Tibial nerve (tissue), 4 donors: ENCODE data around the gene KLK14.

Source experiments
- CTCF ChIP-seq, 5 experiments: fragments of 200-600 bp in 3 of 5; fragments of 450-650 bp in 2 of 5; sonication (generic) in 3 of 5; IDR thresholded peaks; one replicate each; pipeline ENCODE4 v1.5.1; 2016 to 2019; ENCODE audit warnings: antibody characterized with exemption in 5 of 5, mild to moderate bottlenecking in 3 of 5, moderate library complexity in 2 of 5
- EP300 ChIP-seq, 2 donors: sonication (generic); formaldehyde crosslinking; IDR thresholded peaks; one replicate each; pipeline ENCODE4 v1.6.1; 2017; ENCODE audit warnings: antibody characterized with exemption in 2 of 2, mild to moderate bottlenecking in 1 of 2
- POLR2A ChIP-seq, 2 donors: fragments of 450-650 bp; IDR thresholded peaks; one replicate each; pipeline ENCODE4 v1.6.1; 2017; ENCODE audit warnings: antibody characterized with exemption in 2 of 2, mild to moderate bottlenecking in 2 of 2, moderate library complexity in 2 of 2

GRCh38 chr19:51086153-51086850 lies 3.6 kb upstream of the KLK14 start:
- TF ChIP-seq CTCF (IDR thresholded peaks at IDR 0.05) (no peak), EP300 (IDR thresholded peaks at IDR 0.05) (no peak), POLR2A (IDR thresholded peaks at IDR 0.05) (no peak)
